Brain pericyte (primary cell): ENCODE results near the gene TRMT2A.

ENCODE experiments used
- DNase-seq: peaks from one replicate; pipeline ENCODE4 v3.0.0-alpha.2; 2012; ENCODE audit warnings: low read depth, low spot score

TRMT2A gene

DNA sequence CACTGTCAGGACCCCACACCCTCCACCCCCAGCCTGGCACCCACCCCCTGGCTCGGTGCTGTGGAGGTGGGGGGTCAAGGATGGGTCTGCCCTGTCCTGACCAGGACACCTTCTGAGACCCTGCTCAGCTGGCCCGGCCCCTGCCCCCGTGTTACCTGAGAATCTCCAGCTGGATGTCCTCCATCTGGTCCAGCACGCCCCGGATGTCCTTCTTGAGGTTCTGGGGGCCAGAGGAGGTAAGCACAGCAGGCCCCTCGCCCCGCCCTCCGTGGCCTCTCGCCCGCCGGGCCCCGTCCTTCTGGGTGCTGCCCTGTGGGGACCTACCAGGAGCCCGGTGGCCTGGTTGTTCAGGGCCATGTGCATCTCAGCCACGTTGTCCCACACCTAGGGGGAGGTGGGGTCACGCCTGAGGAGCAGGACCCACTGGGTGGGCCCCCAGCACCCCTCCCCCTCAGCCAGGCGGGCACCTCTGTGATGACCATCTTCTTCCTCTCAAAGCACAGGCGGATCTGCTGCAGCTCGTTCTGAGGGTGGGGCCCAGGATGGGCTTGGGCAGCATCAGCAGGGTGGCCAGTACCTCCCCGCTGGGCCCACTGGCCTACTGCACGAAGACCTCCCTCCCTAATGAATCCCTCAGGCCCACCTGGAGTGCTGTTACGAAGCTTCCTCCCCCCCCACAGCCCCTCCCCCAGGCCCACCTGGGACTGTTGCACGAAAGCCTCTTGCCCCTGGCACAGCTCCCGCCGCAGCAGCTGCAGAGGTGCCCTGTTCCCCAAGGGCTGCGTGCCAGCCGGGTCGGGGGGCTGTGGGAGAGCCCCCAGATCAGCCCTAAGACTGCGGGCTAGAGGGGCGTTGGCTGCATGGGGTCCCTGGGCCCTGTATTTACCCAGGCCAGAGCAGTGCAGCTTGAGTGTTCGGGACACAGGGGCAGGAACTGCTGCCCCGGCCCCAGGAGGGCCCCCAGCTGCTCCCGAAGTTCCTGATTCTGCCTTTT, 32.5 kb upstream of the TRMT2A start:
- no peak for DNase-seq

GRCh38 chr22:20148414-20148813, 31.4 kb upstream of the TRMT2A start:
- DNase-seq = no peak

- no peak for DNase-seq
Measured at GRCh38 chr22:20147237-20147988, 30.4 kb upstream of the TRMT2A start.

DNA sequence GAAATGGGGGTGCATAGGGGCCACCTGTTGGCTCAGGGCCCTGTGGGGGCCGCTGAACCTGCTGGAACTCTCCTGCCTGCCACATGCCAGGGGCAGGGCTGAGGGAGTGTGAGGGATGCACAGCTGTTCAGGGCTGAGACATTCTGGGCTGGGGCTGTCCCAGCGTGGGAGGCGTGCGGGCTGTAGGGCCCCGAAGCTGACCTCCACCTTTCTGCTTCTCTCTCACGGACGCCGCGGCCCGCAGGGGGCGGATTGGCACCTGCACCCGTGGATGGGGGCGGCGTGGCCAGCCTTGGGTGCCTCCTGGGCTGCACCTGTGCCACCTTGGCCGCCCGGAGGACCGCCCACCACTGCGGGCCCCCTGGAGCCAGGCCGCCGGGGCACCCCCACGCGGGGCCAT, 29.8 kb upstream of the TRMT2A start:
- no peak for DNase-seq

- no peak for DNase-seq
Measured at GRCh38 chr22:20145832-20146223, 28.8 kb upstream of the TRMT2A start.

- DNase-seq = no peak
Measured at GRCh38 chr22:20145206-20145831, 28.3 kb upstream of the TRMT2A start.

DNA sequence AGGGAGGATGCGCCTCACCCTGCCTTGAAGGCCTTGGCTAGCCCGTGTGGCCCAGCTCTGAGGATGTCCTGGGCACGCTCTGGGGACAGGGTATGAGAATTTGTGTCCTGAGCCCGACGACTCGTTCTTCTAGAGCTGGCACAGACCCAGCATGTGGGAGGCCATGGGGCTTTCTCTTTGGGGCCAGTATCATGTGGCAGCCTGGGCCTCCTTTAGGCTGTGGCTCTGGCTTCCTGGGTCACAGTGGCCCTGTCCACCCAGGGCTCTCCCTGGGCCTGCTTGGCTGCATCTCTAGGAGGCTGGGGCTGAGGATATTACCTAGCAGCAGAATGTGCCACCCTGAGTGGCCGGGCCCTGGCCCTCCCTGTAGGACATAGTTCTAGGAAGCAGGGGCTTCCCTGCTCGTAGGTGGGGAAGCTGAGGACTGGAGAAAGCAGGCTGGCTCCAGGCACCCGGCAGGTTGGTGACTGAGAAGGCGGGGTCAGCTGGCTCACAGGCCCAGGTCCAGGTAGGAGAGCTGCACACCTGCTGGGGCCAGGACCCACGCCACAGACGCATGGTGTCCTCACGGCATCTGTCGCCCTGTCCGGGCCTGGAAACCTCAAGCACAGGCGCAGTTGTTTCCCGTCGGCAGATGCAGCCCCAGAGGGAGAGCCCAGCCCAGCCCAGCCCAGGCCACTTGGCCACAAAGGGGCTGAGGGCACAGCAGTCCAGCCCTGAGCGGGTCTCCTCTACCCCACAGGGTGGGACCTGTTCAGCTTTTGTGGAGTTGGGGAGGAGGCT, 27.0 kb upstream of the TRMT2A start:
- no peak for DNase-seq

- DNase-seq = no peak
Measured at GRCh38 chr22:20142711-20143621, 25.9 kb upstream of the TRMT2A start.

DNA sequence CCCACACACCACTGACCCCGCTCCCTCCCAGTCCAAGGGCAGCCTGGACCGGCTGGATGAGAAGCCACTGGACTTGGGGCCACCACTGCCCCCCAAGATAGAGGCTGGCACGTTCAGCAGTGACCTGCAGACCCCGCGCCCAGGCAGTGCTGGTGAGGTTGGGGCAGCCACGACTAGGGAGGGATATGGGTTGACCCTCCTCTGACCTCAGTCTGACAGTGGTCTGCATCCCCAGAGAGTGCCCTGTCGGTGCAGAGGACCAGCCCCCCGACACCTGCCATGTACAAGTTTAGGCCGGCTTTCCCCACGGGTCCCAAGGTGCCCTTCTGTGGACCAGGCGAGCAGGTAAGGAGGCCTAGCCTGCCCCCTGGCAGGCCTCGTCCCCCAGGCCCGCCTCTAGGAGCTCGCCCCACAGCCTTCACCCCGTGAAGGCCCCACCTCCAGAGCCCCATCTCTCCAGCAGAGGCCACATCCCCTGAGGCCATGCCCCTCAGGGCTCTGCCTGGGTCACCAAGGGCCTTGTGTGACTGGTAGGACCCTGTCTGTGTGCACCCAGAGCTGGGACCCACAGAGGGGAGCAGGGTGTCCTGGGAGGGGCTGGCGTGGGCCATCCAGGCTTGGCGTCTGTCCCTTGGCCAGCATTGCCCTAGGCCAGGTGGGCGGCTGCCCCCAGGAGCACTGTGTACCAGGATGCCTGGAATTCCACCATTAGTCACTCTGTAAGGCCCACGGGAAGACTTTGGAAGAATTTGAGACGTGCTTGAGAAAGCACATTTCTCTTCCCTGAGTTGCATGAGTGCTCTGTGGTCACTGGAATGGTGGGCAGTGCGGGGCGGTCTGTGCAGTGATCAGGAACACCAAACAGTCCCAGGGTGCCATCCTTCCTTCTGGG, 24.4 kb upstream of the TRMT2A start:
- no peak for DNase-seq

DNA sequence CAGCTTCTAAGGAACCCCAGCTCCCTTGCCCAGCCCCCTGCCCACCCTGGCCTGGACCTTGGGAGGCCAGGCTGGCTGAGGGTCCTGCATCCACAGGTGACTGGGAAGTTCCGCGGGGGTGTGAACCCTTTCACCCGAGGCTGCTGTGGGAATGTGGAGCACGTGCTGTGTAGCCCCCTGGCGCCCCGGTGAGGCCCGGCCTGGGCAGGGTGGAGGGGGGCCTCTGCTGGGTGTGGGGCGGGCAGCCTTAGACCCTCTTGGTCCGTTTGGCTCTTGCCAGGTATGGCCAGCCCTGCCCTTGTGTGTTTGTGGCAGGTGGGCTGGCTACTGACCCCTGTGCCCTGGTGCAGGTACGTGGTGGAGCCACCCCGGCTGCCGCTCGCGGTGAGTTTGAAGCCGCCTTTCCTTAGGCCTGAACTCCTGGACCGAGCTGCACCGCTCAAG, 23.5 kb upstream of the TRMT2A start:
- no peak for DNase-seq

DNA sequence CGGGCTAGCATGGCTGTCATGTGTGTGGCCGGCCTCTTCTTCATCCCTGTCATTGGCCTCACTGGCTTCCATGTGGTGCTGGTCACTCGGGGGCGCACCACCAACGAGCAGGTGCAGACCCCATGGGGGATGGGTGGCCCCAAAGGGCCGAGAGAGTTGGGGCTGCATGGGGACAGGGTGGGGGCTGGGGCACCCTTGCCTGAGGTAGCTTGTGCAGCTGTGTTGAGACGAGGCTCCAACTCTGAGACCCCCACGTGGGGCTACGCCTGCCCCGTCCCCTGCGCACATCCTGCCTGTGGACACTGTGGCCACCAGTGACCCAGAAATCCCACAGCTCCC, 23.1 kb upstream of the TRMT2A start:
- no peak for DNase-seq

DNA sequence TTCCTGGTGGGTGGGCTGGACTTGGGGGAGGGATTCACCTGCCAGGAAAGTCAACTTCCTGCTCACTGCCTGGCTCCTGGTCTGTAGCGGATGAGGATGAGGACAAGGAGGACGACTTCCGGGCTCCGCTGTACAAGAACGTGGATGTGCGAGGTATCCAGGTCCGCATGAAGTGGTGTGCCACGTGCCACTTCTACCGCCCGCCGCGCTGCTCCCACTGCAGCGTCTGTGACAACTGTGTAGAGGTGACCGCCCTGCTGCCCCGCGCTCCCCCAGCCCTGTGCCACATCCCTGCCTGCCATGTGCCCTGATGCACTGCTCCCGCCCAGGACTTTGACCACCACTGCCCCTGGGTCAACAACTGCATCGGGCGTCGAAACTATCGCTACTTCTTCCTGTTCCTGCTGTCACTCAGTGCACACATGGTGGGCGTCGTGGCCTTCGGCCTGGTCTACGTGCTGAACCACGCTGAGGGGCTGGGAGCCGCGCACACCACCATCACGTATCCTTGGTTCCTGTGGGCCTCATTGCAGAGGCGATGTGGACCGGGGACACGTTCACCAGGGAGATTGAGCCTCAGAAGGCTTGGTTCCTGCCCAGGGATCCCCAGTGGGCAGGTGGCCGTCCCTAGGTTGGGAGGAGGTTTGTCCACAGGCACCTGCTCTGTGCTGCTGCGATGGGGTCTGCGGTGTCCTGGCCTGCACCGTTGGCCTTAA, 22.5 kb upstream of the TRMT2A start:
- no peak for DNase-seq

DNA sequence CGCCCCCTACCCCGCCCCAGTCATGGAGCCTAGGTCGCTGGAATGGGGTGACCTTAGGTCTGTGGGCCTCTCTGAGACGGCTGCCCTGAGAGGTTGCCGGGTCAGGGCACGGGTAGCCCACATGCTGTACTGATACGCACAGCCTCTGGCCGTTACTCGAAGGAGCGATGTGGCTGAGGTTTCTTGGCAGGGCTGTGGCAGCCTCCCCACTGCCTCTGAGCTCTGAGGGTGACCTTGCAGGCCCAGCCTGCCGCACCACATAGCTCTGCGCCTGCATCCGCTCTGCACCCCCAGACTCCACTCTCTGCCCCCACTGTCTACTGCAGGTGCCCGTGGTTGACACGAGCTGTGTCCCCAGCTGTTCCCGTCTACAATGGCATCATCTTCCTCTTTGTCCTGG, 21.8 kb upstream of the TRMT2A start:
- DNase-seq = no peak

DNA sequence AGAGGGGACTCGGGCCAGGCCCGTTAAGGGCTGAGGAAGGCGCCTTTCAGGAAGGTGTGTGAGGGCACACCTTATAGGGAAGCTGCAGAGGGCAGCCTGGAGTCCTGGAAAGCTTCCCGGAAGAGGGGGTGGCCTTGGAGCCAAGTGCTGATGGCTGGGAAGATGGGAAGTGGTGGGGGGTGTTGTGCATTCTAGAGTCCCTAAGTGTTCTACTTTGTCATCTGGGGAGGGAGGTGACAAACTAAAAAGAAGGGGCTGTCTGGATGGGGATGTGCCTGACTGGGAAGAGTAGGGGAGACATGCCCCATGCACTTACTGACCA, 21.4 kb upstream of the TRMT2A start:
- no peak for DNase-seq

DNA sequence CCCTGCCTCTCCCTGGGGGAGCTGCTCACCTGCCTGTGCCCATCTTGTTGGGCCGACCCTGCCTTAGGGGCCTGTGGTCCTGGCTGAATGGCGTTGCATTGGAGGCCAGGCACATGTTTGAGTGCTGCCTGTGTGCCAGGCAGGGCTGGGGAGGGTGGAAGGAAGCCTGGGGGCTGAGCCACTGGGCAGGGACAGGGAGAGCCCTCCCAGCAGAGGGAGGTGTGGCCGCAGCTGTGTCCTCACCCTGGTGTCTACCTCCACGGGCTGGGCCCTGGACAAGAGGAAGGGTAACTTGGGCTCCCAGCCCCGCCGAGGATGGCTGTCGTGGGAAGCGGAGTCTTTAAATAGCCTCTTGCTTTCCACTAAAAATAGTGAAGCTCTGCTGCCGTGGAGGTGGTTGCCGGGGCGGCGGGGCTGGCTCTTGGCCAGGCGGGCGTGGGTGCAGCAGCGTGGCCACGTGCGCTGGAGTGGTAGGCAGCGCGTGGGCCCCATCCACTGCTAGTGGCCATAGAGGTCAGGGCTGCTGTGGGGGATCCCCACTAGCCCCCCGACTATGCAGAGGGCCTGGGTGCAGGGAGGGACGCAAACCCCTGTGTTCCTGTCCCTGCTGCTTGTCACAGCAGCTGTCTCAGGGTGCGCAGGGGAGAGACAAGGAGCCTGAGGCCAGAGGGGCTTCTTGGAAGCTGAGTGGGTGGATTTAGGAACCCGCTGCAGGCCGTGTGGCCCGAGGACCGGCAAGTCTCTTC, 20.8 kb upstream of the TRMT2A start:
- no peak for DNase-seq

DNA sequence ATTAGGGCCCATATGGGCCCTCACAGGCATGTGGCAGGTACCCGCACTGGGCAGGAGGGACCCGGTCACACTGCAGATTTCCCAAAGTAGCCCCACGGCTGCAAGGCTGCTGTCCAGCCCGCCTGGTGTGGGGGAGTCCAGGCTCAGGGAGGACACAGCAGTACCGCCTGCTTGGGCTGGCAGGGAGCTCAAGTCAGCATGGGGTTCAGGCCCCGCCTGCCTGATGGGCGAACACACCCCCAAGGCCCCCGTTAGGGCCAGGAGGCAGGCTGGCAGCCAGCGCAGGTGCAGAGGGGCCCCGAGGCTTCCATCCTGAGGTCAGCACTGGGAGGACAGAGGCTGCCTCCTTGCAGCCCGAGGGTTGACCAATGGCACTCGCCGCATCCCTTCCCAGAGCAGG, 20.1 kb upstream of the TRMT2A start:
- no peak for DNase-seq

- no peak for DNase-seq
Measured at GRCh38 chr22:20136603-20136873, 19.5 kb upstream of the TRMT2A start.

DNA sequence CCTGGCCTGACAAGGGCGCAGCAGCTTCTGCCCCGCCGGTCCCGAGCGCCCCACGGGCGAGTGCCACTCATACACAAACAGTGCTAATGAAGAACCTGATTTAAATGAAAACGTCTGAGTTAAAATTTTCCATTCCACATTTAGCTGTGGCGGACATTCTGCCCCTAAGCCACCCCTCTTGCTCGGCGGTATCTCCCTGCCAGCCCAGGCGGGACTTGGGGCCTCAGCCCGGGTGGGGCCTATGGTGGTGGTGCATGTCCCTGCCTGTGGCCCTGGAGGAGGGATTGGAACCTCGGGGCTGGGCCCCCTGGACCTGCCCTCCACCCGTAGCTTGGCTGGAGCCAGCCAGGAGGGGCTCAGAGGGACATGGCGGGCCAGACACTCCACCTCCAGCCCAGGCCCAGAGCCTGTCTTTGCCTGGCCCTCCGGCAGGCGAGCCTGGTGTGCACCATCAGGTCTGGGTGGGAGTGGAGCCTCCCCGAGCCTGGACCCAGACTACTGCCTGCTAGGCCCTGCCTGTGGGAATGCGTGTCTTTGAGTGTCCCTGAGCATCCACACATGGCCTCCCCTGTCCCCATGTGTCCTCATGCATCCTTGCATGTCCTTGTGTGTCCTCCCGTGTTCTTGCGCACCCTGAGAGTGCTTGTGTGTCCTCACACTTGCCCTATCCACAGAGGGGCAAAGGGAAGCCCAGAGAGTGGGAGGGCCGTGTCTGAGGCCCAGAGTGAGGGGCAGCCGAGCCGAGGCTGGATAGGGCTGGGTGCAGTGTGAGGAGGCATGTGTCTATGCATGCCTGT, 19.0 kb upstream of the TRMT2A start:
- DNase-seq = no peak
